Neural cell (in vitro differentiated cells): ENCODE data around the gene IPO5.

Experiments
- CTCF ChIP-seq: fragments of 450-650 bp; IDR thresholded peaks from 2 replicates; pipeline ENCODE4 v1.5.1; 2014; ENCODE audit warnings: antibody characterized with exemption, mild to moderate bottlenecking, moderate library complexity; ENCODE audit not compliant: poor library complexity, severe bottlenecking
- EZH2 ChIP-seq: fragments of 200-600, 300-800 bp; shearing (Covaris generic), sonication (generic); IDR thresholded peaks from 2 replicates; pipeline ENCODE4 v1.6.1; 2014; ENCODE audit warnings: antibody characterized with exemption, low read length, borderline replicate concordance, mild to moderate bottlenecking; ENCODE audit not compliant: insufficient read depth, poor library complexity, severe bottlenecking
- MXI1 ChIP-seq: fragments of 450-650 bp; conservative IDR thresholded peaks from 2 replicates; pipeline ENCODE4 v1.6.1; 2014; ENCODE audit warnings: antibody characterized with exemption, mild to moderate bottlenecking; ENCODE audit not compliant: poor library complexity, severe bottlenecking
- POLR2AphosphoS5 ChIP-seq: IDR thresholded peaks from 2 replicates; pipeline ENCODE4 v1.6.1; 2012
- RAD21 ChIP-seq: fragments of 450-650 bp; conservative IDR thresholded peaks from 2 replicates; pipeline ENCODE4 v1.6.1; 2014; ENCODE audit warnings: antibody characterized with exemption, mild to moderate bottlenecking, moderate library complexity
- SMC3 ChIP-seq: fragments of 450-650 bp; conservative IDR thresholded peaks from 2 replicates; pipeline ENCODE4 v1.6.1; 2014; ENCODE audit warnings: antibody characterized with exemption, mild to moderate bottlenecking, moderate library complexity; ENCODE audit not compliant: poor library complexity

- TF ChIP-seq EZH2 (no peak), CTCF (no peak), POLR2AphosphoS5 (no peak), RAD21 (no peak), SMC3 (no peak), MXI1 (no peak)
These were observed 105.8 kb downstream of the IPO5 start for GRCh38 chr13:98059276-98059675.
